Ascending aorta (tissue), 2 donors: Measurements from ENCODE around the gene FOXO3B. TPM values are rescaled to one million over a fixed set of nuclear protein-coding genes. Genes with fewer than 3 reads are reported as not detected.
"Not testable (repeated sequence)": the region's sequence is repeated elsewhere in the genome, so short reads cannot be mapped to it uniquely, and the experiment has no call there.

ENCODE experiments used
- DNase-seq, 2 donors: peaks; one replicate each; pipeline ENCODE4 v3.0.0-alpha.2; 2019; ENCODE audit warnings: low spot score in 2 of 2
- H3K27ac ChIP-seq, 2 donors: fragments of 200-600 bp; sonication (generic); one replicate each; pipeline ENCODE4 v1.5.1; 2016 to 2017; ENCODE audit warnings: mild to moderate bottlenecking in 1 of 2
- H3K27me3 ChIP-seq: fragments of 200-600 bp; sonication (generic); one replicate; pipeline ENCODE4 v1.5.1; 2017
- H3K36me3 ChIP-seq, 2 donors: fragments of 200-600 bp; sonication (generic); one replicate each; pipeline ENCODE4 v1.5.1; 2016
- H3K4me1 ChIP-seq, 2 donors: fragments of 200-600 bp; sonication (generic); one replicate each; pipeline ENCODE4 v1.5.1; 2016 to 2017; ENCODE audit warnings: mild to moderate bottlenecking in 1 of 2
- H3K4me3 ChIP-seq, 2 donors: fragments of 200-600 bp; sonication (generic); one replicate each; pipeline ENCODE4 v1.5.1; 2016 to 2017; ENCODE audit warnings: mild to moderate bottlenecking in 1 of 2
- H3K9me3 ChIP-seq, 2 donors: fragments of 200-600 bp; sonication (generic); one replicate each; pipeline ENCODE4 v1.5.1; 2016
- CTCF ChIP-seq, 3 experiments: fragments of 200-600 bp in 2 of 3; fragments of 450-650 bp in 1 of 3; sonication (generic) in 2 of 3; IDR thresholded peaks; one replicate each; pipeline ENCODE4 v1.5.1; 2016 to 2019; ENCODE audit warnings: antibody characterized with exemption in 3 of 3, mild to moderate bottlenecking in 1 of 3, moderate library complexity in 1 of 3
- intact Hi-C: fragments of 100-400 bp; cut with DNase I; formaldehyde crosslinking; loops from one replicate; pipeline ENCODE4 v1.15.1; 2023
- total RNA-seq: library from RNA; depleted of rRNA; stranded (reverse); fragments of >200 nt; gene quantifications from one replicate; pipeline ENCODE4 v1.1.0, GENCODE V29; 2016

Gene FOXO3B
- total RNA-seq = 2.0 TPM

GRCh38 chr17:18681767-18682571 lies at the start of gene FOXO3B:
FOXO3B (minus strand) TSS chr17:18682314; CDS start chr17:18681651, 663 bp downstream.
- H3K9me3 ChIP-seq, H3K4me1 ChIP-seq, intact Hi-C loops, H3K27me3 ChIP-seq, H3K36me3 ChIP-seq: not testable (repeated sequence)
- H3K27ac ChIP-seq = peak within 1 kb of the TSS in 1 of 2 donors; percentile 38
- peak; percentile 67 to 96 for DNase-seq
- H3K4me3 ChIP-seq = peak within 1 kb of the TSS; percentile 55 to 71

GRCh38 chr17:18723509-18723908 lies 41.4 kb upstream of the FOXO3B start:
- H3K27me3 ChIP-seq, intact Hi-C loops: not testable (repeated sequence)

GRCh38 chr17:18722612-18723011 lies 40.5 kb upstream of the FOXO3B start:
- H3K27ac ChIP-seq, DNase-seq, H3K36me3 ChIP-seq, H3K4me1 ChIP-seq, intact Hi-C loops, H3K9me3 ChIP-seq, H3K27me3 ChIP-seq, H3K4me3 ChIP-seq: not testable (repeated sequence)

More at GRCh38 chr17:18723509-18723908, 41.4 kb upstream of the FOXO3B start:
- not testable (repeated sequence) for H3K4me3 ChIP-seq, H3K9me3 ChIP-seq, DNase-seq, H3K36me3 ChIP-seq, H3K4me1 ChIP-seq, H3K27ac ChIP-seq

- H3K4me3 ChIP-seq, H3K27me3 ChIP-seq, H3K4me1 ChIP-seq, H3K36me3 ChIP-seq, DNase-seq, H3K9me3 ChIP-seq, intact Hi-C loops: not testable (repeated sequence)
- peak overlapping the region in 1 of 2 donors; percentile 55 for H3K27ac ChIP-seq
These were observed 39.8 kb upstream of the FOXO3B start for GRCh38 chr17:18721775-18722547.

- DNase-seq, H3K4me3 ChIP-seq, H3K27me3 ChIP-seq, H3K27ac ChIP-seq, H3K9me3 ChIP-seq, H3K4me1 ChIP-seq, H3K36me3 ChIP-seq, intact Hi-C loops: not testable (repeated sequence)
These were observed 37.5 kb upstream of the FOXO3B start for GRCh38 chr17:18719428-18720110.

- H3K27me3 ChIP-seq, intact Hi-C loops, H3K36me3 ChIP-seq, H3K4me1 ChIP-seq, H3K9me3 ChIP-seq, H3K4me3 ChIP-seq, DNase-seq, H3K27ac ChIP-seq: not testable (repeated sequence)
These were observed 36.7 kb upstream of the FOXO3B start for GRCh38 chr17:18718643-18719427.

GRCh38 chr17:18712354-18712999 lies 30.4 kb upstream of the FOXO3B start:
- peak; percentile 40 to 61 (median 41) for TF ChIP-seq CTCF (IDR thresholded peaks at IDR 0.05)
- H3K27ac ChIP-seq, H3K36me3 ChIP-seq, H3K4me1 ChIP-seq, H3K4me3 ChIP-seq, H3K27me3 ChIP-seq, intact Hi-C loops, H3K9me3 ChIP-seq: not testable (repeated sequence)
- peak in 1 of 2 donors; percentile 86 for DNase-seq

GRCh38 chr17:18708215-18708614 lies 26.1 kb upstream of the FOXO3B start:
- intact Hi-C loops, H3K9me3 ChIP-seq, DNase-seq, H3K27ac ChIP-seq, H3K36me3 ChIP-seq, H3K4me1 ChIP-seq, H3K27me3 ChIP-seq, H3K4me3 ChIP-seq: not testable (repeated sequence)

- H3K9me3 ChIP-seq, H3K4me1 ChIP-seq, H3K27me3 ChIP-seq, H3K36me3 ChIP-seq, H3K4me3 ChIP-seq, intact Hi-C loops, H3K27ac ChIP-seq, DNase-seq: not testable (repeated sequence)
These were observed 23.8 kb upstream of the FOXO3B start for GRCh38 chr17:18705955-18706354.

- H3K36me3 ChIP-seq, H3K27ac ChIP-seq, H3K9me3 ChIP-seq, H3K27me3 ChIP-seq, H3K4me1 ChIP-seq, DNase-seq, intact Hi-C loops: not testable (repeated sequence)
- H3K4me3 ChIP-seq = peak overlapping the region; percentile 62 to 64
These were observed 16.5 kb upstream of the FOXO3B start for GRCh38 chr17:18698473-18699103.

GRCh38 chr17:18695143-18695542 lies 13.0 kb upstream of the FOXO3B start:
- H3K4me3 ChIP-seq, H3K27ac ChIP-seq, intact Hi-C loops, H3K9me3 ChIP-seq, H3K27me3 ChIP-seq, H3K36me3 ChIP-seq, DNase-seq, H3K4me1 ChIP-seq: not testable (repeated sequence)
